Endothelial cell of umbilical vein (primary cell): ENCODE measurements around the gene DTX3L. TPM values are rescaled to one million over a fixed set of nuclear protein-coding genes. Genes with fewer than 3 reads are reported as not detected.

Source experiments
- BruUV-seq: library from RNA; stranded (reverse); fragments of 400-500 nt; replicated peaks from 2 replicates; lab custom pipeline; 2021; lab: Mats Ljungman, UMichigan
- CTCF ChIA-PET: fragments of 300-600, 350-600 bp; sonication (Branson Sonifier 250); formaldehyde crosslinking; loops from one replicate; lab custom pipeline; 2021; ENCODE audit warnings: antibody characterized with exemption, inconsistent platforms; lab: Charles Lee
- POLR2A ChIA-PET: fragments of 300-600, 350-600 bp; sonication (Branson Sonifier 250); formaldehyde crosslinking; loops from one replicate; lab custom pipeline; 2021; ENCODE audit warnings: antibody characterized with exemption, inconsistent platforms; lab: Charles Lee
- DNase-seq: peaks from one replicate; pipeline ENCODE4 v3.0.0-alpha.2; 2011; ENCODE audit warnings: low read depth, low spot score
- FAIRE-seq: peaks from 2 replicates; lab custom pipeline; 2011; peaks lifted over from hg19 to GRCh38; lab: Jason Lieb, UNC
- H2AFZ ChIP-seq: 2 replicates; pipeline ENCODE4 v1.6.0; 2012; ENCODE audit warnings: low read depth, low read length, control low read depth, inconsistent platforms
- H3K27ac ChIP-seq: 2 replicates; pipeline ENCODE4 v1.5.1; 2011; ENCODE audit warnings: low read depth, mild to moderate bottlenecking, control low read depth, low read length, moderate library complexity; ENCODE audit not compliant: insufficient read depth
- H3K27me3 ChIP-seq, 2 experiments: 2 replicates each; pipeline versions ENCODE4 v1.6.0 to v1.6.1; 2011; ENCODE audit warnings: low read length in 2 of 2, mixed read lengths in 1 of 2; ENCODE audit not compliant: control insufficient read depth in 2 of 2, insufficient read depth in 2 of 2
- H3K36me3 ChIP-seq, 2 experiments: 2 replicates in 1 of 2; 3 replicates in 1 of 2; pipeline ENCODE4 v1.5.1; 2011; ENCODE audit warnings: low read length in 2 of 2, mild to moderate bottlenecking in 1 of 2, moderate library complexity in 1 of 2; ENCODE audit not compliant: control insufficient read depth in 2 of 2, insufficient read depth in 2 of 2; ENCODE audit errors: extremely low read depth in 1 of 2
- H3K4me1 ChIP-seq: 3 replicates; pipeline ENCODE4 v1.5.1; 2011; ENCODE audit warnings: mild to moderate bottlenecking, low read length; ENCODE audit not compliant: control insufficient read depth, insufficient read depth; ENCODE audit errors: extremely low read depth
- H3K4me2 ChIP-seq: 2 replicates; pipeline ENCODE4 v1.6.1; 2011; ENCODE audit warnings: low read length, control low read depth, mixed read lengths; ENCODE audit not compliant: insufficient read depth
- H3K4me3 ChIP-seq, 3 experiments: fragments of 200-600 bp in 1 of 3; sonication (generic), shearing (Covaris generic) in 1 of 3; replicated peaks in 1 of 3; 2 replicates each; pipeline ENCODE4 v1.5.1; 2011 to 2016; ENCODE audit warnings: control low read depth in 3 of 3, low read length in 3 of 3, mild to moderate bottlenecking in 2 of 3, inconsistent platforms in 1 of 3, low read depth in 1 of 3, moderate library complexity in 1 of 3; ENCODE audit not compliant: insufficient read depth in 1 of 3
- H3K79me2 ChIP-seq: 2 replicates; pipeline ENCODE4 v1.6.0; 2012; ENCODE audit warnings: low read length, inconsistent platforms; ENCODE audit not compliant: control insufficient read depth, insufficient read depth
- H3K9ac ChIP-seq: replicated peaks from 2 replicates; pipeline ENCODE3; 2011; ENCODE audit warnings: low read length, control low read depth; ENCODE audit not compliant: insufficient read depth; ENCODE audit errors: extremely low read depth
- H3K9me1 ChIP-seq: replicated peaks from 3 replicates; pipeline ENCODE4 v1.6.0; 2011; ENCODE audit warnings: mild to moderate bottlenecking, low read length; ENCODE audit not compliant: control insufficient read depth, insufficient read depth; ENCODE audit errors: extremely low read depth
- H3K9me3 ChIP-seq: replicated peaks from 2 replicates; pipeline ENCODE4 v1.5.1; 2012; ENCODE audit warnings: low read length, inconsistent platforms; ENCODE audit not compliant: control insufficient read depth, insufficient read depth
- H4K20me1 ChIP-seq: replicated peaks from 2 replicates; pipeline ENCODE3; 2011; ENCODE audit warnings: mild to moderate bottlenecking, low read length; ENCODE audit not compliant: control insufficient read depth, insufficient read depth; ENCODE audit errors: extremely low read depth
- FOS ChIP-seq: IDR thresholded peaks from 2 replicates; pipeline ENCODE4 v1.6.1; 2011; ENCODE audit warnings: mild to moderate bottlenecking, low read length, moderate library complexity, borderline replicate concordance; ENCODE audit not compliant: insufficient read depth
- MYC ChIP-seq: IDR thresholded peaks from one replicate; pipeline ENCODE4 v1.6.1; 2011; ENCODE audit warnings: mild to moderate bottlenecking, low read depth, low read length
- POLR2A ChIP-seq: IDR thresholded peaks from 2 replicates; pipeline ENCODE4 v1.6.1; 2012; ENCODE audit warnings: low read depth, mild to moderate bottlenecking, control low read depth, low read length
- POLR2AphosphoS5 ChIP-seq: IDR thresholded peaks from 2 replicates; pipeline ENCODE4 v1.6.1; 2012; ENCODE audit warnings: low read depth, mild to moderate bottlenecking, control low read depth, low read length, moderate library complexity; ENCODE audit not compliant: insufficient read depth
- dilution Hi-C: fragments of 300-500 bp; cut with MboI; formaldehyde crosslinking; loops from one replicate; pipeline ENCODE4 v1.15.0; 2019; ENCODE audit warnings: low sequenced_read_pairs; ENCODE audit not compliant: extremely low pct_ligation_motif_present
- intact Hi-C: fragments of 100-400 bp; cut with micrococcal nuclease; formaldehyde crosslinking; loops from one replicate; pipeline ENCODE4 v1.10.0; 2022
- polyA plus RNA-seq, 4 experiments: library from polyadenylated mRNA; depleted of rRNA in 3 of 4; stranded (reverse) in 3 of 4; unstranded in 1 of 4; fragments of >200 nt; gene quantifications; 2 replicates each; pipeline versions ENCODE4 v1.2.1 to v1.2.3, GENCODE V29; 2011 to 2012; ENCODE audit warnings: missing spikeins in 1 of 4
- total RNA-seq: library from RNA; stranded (reverse); gene quantifications from 2 replicates; pipeline ENCODE4 v1.2.3, GENCODE V29; 2021

The DTX3L gene
- total and polyA plus RNA-seq, 2 donors (not counting 3 experiments of a cell fraction or from before 2014, with no cell fraction given): 3.2 to 20.5 TPM

DNA sequence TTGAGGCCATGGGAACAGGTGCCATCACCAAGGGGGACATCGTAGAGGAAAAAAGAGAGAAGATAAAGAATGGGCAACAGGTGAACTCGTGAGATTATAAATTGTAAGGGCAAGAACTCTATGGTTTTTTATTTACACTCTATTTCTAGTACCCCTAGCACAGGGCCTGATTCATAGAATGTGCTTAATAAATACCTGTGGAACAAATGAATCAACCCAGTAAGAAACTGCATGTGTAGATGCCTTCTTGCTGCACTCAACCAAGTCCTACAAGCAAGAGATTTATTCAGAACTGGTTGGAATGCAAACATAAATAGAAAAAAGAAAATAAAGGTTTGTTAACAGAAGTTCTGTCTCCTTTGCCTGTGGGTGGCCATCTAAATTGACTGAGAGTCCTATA is 30.7 kb upstream of the DTX3L start:
- FAIRE-seq (no peak), DNase-seq (no peak)
- no peak overlapping the region for H3K4me3 ChIP-seq
- ChIA-PET CTCF (interaction anchor here (1.0 kb wide), 1 partner anchor 9 kb away, joined by 6 read pairs; no protein-coding TSS in a partner anchor), POLR2A (no interaction called here)
- no peak overlapping the region for H3K27ac ChIP-seq
- no TSS peak for BruUV-seq
- H3K79me2 ChIP-seq: no peaks in the 10 kb centered on the region
- H3K9ac ChIP-seq: no peak overlapping the region
- no peak overlapping the region for H3K4me2 ChIP-seq
- intact Hi-C loops (no loop called here), dilution Hi-C loops (no loop called here)
- H2AFZ ChIP-seq: no peak overlapping the region
- no peaks in the 10 kb centered on the region for H3K27me3 ChIP-seq
- peaks cover 4 to 5% of the 10 kb centered on the region in 2 experiments for H3K36me3 ChIP-seq
- TF ChIP-seq POLR2AphosphoS5 (no peak), MYC (no peak)
- H3K9me1 ChIP-seq: no peaks in the 10 kb centered on the region
- H3K9me3 ChIP-seq: no peaks in the 10 kb centered on the region
- H4K20me1 ChIP-seq: no peaks in the 10 kb centered on the region
- no peaks in the 10 kb centered on the region for H3K4me1 ChIP-seq

DNA sequence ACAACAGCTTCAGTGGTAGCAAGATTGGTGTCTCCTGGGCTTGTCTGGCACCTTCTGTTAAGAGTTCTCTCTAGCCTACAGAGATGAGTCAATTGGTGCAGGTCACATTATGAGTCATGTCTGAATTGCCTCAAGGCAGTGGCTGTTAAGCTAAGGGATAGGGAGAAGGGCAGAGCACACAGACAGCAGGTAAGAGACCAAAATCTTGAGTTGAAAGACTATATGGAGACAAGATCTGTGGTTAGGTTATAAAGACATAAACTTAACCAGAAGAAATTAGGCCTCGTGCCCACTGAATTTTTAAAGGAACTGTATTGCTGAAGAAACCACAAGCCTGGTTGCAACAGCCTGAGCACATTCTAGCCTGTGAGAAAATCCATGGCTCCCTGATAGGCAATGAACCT is 30.2 kb upstream of the DTX3L start:
- intact Hi-C loops: no loop called here
- ChIA-PET POLR2A (no interaction called here), CTCF (interaction anchor here (1.0 to 1.4 kb wide), 2 partner anchors 9 to 15 kb away, joined by 6 read pairs; no protein-coding TSS in a partner anchor)
- Histone ChIP-seq H3K4me2 (no peak overlapping the region), H3K36me3 (peaks cover 4 to 5% of the 10 kb centered on the region in 2 experiments), H3K9ac (no peak overlapping the region), H2AFZ (no peak overlapping the region), H3K9me3 (no peaks in the 10 kb centered on the region), H3K27me3 (no peaks in the 10 kb centered on the region), H4K20me1 (no peaks in the 10 kb centered on the region), H3K27ac (no peak overlapping the region), H3K9me1 (no peaks in the 10 kb centered on the region), H3K4me3 (no peak overlapping the region), H3K79me2 (no peaks in the 10 kb centered on the region), H3K4me1 (no peaks in the 10 kb centered on the region)
- DNase-seq (no peak), FAIRE-seq (no peak)
- dilution Hi-C loops: no loop called here
- BruUV-seq: no TSS peak
- TF ChIP-seq FOS (peak; percentile 69), POLR2A (no peak)
